ENCODE results near the gene OIT3.
"Not testable (repeated sequence)": the region's sequence is repeated elsewhere in the genome, so short reads cannot be mapped to it uniquely, and the experiment has no call there.

The OIT3 gene

GRCh38 chr10:72904806-72905205 lies 11.3 kb downstream of the OIT3 start:
- DNase-seq: no peak

DNA sequence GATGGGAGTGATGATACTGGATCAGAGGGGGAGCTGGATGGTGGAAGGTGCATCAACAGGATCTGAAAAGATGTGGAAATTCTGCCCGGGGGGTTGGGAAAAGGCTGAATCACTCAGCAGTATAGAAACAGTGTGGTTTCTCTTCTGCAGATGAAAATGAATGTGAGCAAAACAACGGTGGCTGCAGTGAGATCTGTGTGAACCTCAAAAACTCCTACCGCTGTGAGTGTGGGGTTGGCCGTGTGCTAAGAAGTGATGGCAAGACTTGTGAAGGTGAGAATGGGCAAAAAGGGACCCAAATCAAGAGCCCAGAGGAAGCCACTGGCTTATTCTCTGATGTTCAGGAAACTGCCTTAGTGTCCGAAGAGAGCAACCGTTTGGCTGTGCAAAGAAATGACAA lies 12.9 kb downstream of the OIT3 start:
- DNase-seq: no peak

- no peak for DNase-seq
These were observed 17.2 kb downstream of the OIT3 start for GRCh38 chr10:72910705-72911104.

GRCh38 chr10:72911758-72912157 lies 18.2 kb downstream of the OIT3 start:
- no peak for DNase-seq

DNA sequence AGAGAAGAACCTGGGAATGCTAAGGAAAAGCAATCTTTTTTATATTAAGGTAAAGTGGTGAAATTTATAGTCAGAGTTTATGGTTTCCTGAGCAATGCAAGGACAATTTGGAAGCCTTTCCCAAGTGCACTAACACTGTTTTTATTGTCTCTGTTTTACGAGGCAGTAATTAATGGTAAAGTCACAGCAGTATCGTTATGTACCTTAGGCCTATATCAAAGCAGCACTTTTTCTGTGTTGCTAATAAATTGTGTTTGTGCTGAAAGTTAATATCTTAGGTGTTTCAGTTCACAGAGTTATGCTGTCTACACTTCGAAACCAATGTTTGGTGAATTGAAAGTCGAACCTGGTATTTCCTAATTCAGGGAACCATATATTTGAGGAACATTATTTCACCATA lies 19.2 kb downstream of the OIT3 start:
- DNase-seq: no peak

- DNase-seq: no peak
These were observed 19.7 kb downstream of the OIT3 start for GRCh38 chr10:72913287-72913686.

DNA sequence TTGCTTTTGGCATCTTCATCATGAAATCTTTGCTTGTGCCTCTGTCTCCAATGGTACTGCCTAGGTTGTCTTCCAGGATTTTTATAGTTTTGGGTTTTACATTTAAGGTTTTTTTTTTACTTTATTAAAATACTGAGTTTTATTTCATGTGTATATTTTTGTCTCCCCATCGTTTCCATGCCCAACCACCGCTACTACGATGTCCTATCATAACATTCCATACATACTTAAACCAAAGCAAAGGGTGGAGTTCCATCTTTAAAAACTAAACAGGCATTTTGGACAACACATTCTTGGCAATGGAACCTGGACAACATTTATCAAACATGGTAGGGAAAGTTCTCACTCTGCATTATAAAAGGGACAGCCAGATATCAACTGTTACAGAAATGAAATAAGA lies 23.7 kb downstream of the OIT3 start:
- not testable (repeated sequence) for DNase-seq

- not testable (repeated sequence) for DNase-seq
These were observed 24.3 kb downstream of the OIT3 start for GRCh38 chr10:72917803-72918332.

GRCh38 chr10:72918352-72918751 lies 24.8 kb downstream of the OIT3 start:
- no peak for DNase-seq

GRCh38 chr10:72921147-72921683 lies 27.7 kb downstream of the OIT3 start:
- not testable (repeated sequence) for DNase-seq

DNA sequence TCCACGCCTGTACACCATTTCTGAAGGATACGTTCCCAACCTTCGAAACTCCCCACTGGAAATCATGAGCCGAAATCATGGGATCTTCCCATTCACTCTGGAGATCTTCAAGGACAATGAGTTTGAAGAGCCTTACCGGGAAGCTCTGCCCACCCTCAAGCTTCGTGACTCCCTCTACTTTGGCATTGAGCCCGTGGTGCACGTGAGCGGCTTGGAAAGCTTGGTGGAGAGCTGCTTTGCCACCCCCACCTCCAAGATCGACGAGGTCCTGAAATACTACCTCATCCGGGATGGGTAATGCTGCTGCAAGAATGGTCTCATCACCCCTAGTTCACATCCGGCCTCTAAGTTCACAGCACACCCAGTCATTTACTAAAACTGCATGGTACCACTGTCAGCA lies 30.8 kb downstream of the OIT3 start:
- DNase-seq: no peak

DNA sequence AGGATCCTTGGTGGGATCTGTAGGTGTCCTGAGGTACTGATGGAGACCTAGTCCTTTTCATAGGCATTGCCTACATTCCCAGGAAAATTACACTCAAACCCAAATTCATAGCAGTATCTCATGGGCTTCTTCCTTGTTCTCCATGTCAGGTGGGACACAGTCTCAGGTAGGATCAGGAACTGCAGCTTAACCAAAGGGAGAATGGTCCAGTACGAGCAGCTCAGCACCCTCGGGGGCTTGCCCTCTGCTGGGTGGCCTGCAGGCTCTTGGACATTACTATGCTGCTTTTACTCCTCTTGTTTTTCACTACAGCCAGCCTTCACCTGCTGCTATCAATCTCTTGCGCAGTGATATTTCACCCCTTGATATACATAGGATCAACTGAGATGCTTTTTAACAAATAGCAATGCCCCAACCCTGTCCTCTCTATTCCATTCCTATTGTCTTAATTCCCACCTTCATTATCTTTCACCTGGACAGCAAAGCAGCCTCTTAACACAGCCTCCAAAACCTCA lies 32.5 kb downstream of the OIT3 start:
- no peak for DNase-seq

- no peak for DNase-seq
These were observed 33.9 kb downstream of the OIT3 start for GRCh38 chr10:72927485-72927884.

DNA sequence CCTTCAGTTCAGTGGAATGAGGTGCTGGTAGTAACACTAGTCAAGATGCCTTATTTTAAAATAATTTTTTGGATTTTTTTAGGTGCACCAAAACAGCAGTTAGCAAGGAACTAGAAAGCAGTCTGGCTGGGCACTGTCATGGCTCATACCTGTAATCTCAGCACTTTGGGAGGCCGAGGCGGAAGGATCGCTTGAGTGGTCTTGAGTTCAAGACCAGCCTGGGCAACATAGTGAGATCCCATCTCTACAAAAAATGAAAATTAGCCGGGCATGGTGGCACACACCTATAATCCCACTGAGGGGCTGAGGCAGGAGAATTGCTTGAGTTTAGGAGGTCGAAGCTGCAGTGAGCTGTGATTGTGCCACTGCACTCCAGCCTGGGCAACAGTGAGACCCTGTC lies 35.3 kb downstream of the OIT3 start:
- no peak for DNase-seq

DNA sequence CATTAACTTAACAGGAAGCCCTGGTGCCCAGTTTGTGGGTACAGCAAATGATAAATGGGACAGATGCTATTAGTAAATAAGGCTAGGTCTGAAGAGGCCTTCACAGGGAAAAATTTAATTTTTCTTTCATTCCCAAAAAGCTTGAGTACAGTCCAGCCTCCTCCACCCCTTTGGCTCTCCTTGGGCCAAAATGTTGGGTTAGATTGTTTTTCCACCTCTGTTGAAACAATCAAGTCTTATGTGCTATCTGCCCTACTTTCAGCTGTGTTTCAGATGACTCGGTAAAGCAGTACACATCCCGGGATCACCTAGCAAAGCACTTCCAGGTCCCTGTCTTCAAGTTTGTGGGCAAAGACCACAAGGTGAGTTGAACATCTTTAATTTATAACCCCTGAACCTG lies 36.7 kb downstream of the OIT3 start:
- DNase-seq: no peak

DNA sequence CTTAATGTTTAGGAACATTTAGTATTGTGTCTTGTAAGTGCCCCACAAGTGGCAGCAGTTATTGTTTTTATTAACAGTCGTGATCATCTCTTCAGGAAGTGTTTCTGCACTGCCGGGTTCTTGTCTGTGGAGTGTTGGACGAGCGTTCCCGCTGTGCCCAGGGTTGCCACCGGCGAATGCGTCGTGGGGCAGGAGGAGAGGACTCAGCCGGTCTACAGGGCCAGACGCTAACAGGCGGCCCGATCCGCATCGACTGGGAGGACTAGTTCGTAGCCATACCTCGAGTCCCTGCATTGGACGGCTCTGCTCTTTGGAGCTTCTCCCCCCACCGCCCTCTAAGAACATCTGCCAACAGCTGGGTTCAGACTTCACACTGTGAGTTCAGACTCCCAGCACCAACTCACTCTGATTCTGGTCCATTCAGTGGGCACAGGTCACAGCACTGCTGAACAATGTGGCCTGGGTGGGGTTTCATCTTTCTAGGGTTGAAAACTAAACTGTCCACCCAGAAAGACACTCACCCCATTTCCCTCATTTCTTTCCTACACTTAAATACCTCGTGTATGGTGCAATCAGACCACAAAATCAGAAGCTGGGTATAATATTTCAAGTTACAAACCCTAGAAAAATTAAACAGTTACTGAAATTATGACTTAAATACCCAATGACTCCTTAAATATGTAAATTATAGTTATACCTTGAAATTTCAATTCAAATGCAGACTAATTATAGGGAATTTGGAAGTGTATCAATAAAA lies 38.9 kb downstream of the OIT3 start:
- DNase-seq: no peak

DNA sequence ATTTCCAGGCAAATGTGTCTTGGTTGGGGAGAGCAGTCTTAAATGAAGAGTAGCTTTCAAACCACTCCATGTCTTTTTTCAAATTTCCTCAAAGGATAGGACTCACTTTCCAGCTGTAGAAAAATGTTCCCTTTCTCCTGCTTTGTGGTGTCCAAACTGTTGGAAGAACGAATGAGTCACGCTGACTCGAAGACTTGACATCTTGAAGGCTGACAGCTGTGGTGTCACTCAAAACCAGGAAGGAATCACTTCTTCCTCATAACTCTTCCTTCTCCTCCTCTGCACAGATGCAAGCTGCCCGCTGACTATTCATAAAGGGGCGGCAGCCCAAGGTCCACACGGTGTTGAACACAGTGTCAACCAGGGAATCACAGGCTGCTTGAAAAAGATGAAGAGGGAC lies 41.8 kb downstream of the OIT3 start:
- no peak for DNase-seq

- no peak for DNase-seq
These were observed 50.1 kb downstream of the OIT3 start for GRCh38 chr10:72943498-72944234.

- DNase-seq: no peak
These were observed 53.4 kb downstream of the OIT3 start for GRCh38 chr10:72946963-72947362.

GRCh38 chr10:72948762-72949161 lies 55.2 kb downstream of the OIT3 start:
- no peak for DNase-seq

DNA sequence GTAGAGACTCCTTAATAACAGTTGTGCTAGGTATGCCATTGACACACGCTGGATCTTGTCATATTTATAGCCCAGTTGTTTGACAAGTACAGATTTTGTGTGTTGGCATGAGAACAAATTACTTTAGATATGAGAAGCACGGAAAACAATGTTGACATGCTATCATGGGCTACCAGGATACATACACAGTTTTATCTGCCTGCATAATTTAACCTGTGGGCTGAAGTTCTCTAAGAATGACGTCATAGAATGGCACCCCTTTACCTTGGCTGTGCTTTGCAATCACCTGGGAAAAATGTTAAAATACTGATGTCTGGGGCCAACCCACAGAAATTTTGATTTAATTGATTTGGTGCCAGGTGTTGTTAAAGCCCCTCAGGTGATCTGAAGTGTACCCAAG lies 58.2 kb downstream of the OIT3 start:
- DNase-seq: no peak

DNA sequence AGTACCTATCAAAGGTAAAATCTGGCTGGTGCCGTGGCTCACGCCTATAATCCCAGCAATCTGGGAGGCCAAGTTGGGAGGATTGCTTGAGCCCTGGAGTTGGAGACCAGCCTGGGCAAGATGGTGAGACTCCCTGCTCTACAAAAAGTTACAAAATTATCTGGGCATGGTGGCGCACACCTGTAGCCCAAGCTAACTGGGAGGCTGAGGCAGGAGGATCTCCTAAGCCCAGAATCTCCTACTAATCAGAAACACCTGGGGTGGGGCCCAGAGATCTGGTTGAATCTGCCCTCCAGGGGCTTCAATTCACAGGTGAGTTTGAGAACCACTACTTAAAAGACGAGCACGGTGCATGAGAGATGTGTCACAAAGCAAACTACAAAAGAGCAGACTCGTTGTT lies 58.6 kb downstream of the OIT3 start:
- no peak for DNase-seq

GRCh38 chr10:72952642-72953158 lies 59.2 kb downstream of the OIT3 start:
- no peak for DNase-seq

DNA sequence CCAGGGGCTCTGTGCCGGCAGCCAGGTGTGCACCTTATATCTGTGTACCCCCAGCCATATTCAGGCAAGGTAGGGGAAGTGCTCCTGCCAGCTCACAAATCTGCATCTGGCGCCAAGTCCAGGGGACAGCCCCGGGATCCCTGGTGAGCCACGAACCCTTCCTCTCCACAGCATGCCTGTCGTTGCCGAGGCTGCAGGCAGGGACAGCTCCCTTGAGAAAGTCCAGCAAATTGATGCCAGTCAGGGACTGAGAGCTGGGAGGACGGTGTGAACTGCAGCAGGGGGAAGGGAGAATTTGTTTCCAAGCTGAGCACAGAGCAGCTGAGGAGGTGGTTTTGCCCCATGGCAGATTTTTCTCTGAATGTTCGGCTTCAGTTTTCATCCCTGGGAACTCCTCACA lies 60.1 kb downstream of the OIT3 start:
- DNase-seq: no peak

All from GF-D8 (cell line).